HG03520 (cell line): Measurements from ENCODE around the gene SERPINF2.
"Not testable (repeated sequence)": the region's sequence is repeated elsewhere in the genome, so short reads cannot be mapped to it uniquely, and the experiment has no call there.

Experiments used
- ATAC-seq: cut with Tn5 transposase; IDR thresholded peaks from one replicate; pipeline ENCODE4 v1.9.1; 2021; ENCODE audit warnings: mild to moderate bottlenecking, moderate library complexity; ENCODE audit not compliant: unreplicated experiment

The SERPINF2 gene

DNA sequence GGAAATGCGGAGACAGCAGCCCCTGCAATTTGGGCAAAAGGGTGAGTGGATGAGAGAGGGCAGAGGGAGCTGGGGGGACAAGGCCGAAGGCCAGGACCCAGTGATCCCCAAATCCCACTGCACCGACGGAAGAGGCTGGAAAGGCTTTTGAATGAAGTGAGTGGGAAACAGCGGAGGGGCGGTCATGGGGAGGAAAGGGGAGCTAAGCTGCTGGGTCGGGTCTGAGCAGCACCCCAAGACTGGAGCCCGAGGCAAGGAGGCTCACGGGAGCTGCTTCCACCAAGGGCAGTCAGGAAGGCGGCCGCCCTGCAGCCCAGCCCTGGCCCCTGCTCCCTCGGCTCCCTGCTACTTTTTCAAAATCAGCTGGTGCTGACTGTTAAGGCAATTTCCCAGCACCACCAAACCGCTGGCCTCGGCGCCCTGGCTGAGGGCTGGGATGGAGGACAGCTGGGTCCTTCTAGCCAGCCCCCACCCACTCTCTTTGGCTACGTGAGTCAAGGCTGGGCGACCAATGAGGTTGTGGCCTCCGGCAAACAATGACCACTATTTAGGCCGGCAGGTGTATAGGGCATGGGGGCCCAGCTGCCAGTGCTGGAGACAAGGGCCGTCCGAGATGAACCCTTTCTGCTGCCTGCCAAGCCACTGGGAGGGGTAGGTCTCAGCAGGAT is 19.7 kb downstream of the SERPINF2 start:
- no peak for ATAC-seq

DNA sequence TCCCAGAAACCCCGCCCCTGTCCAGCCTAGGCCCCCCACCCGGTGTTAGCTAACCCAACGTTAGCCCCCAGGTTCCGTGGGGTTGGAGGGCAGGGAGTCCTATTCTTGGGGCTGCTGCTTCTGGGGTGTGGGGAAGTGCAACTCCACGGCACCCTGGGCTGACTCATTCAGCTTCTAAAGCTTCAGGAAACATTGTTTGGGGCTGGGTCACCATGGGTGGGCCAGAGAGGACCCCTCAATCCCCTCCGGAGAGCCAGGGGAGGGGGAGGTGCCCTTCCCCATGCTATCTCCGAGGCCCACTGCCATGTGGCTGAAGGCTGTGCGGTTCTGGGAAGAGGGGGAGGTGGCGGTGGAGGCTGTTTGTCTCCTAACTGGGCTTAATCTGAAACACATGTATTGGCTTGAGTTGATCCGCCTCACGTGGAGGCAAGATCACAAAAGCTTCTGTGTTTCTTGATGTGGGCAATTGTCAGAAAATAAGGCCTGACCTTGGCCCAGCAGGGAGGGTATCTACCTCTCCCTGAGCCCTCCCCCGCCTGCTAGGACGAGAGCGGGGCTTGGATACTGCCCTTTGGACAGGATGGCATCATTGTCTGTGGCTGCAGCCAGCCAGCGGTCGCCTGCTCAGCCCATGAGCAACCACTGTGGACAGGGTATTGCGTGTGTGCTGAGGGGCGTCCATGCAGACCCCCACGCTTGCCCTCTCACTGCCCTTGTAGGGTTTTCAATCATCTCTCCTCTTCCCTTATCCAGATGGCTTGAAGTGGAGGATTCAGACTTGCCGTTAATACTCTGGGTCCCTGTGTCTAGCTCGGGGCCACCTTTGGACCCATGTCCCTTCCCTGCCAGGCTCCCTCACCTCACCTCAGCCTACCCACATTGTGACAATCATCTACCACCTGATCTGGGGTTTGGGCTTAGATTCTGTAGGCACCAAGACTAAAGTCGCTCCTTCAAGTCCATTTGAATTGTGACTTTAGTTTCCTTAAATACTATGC is 20.5 kb downstream of the SERPINF2 start:
- ATAC-seq: no peak

DNA sequence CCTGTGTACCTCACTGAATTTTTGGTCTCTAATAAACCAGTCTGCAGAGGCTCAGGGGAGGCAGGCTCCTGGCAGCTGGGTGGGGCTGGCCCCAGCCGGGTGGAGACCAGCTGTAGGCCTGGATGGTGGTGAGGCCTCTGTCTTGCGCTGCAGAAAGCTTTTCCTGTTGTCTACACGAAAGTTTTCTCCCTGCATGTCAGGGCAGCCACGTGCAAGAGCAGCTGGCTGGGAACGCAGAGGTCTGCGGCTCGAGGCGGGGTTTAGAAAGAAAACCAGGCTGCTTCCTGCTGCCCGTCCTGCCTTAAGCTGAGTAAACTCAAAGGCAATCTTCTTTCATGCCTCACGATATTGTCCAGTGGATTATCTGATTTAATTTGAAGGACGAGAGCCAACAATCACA is 21.6 kb downstream of the SERPINF2 start:
- no peak for ATAC-seq

DNA sequence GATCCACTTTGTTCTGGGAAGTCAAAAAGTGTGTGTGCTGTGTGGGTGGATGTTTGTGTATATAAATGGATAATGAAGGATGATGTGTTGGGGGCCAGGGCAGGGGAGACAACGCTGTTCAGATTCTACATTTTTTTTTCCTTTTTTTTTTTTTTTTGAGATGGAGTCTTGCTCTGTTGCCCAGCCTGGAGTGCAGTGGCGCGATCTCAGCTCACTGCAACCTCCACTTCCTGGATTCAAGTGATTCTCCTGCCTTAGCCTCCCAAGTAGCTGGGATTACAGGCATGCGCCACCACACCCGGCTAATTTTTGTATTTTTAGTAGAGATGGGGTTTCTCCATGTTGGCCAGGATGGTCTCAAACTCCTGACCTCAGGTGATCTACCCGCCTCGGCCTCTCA is 22.0 kb downstream of the SERPINF2 start:
- ATAC-seq: not testable (repeated sequence)

DNA sequence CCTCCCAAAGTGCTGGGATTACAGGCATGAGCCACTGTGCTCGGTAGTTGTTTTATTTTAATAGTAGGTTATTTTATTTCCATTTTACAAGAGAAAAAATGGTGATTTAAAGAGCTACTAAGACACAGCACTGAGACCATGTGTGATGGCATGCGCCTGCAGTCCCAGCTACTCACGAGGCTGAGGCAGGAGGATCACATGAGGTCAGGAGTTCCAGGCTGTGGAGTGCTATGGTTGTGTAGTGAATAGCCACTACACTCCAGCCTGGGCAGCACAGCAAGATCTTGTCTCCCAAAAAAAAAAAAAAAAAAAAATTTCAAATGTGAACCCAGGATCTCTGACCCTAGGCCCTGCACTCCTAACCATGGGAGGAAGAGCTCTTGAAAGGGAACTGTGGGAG is 22.9 kb downstream of the SERPINF2 start:
- no peak for ATAC-seq

DNA sequence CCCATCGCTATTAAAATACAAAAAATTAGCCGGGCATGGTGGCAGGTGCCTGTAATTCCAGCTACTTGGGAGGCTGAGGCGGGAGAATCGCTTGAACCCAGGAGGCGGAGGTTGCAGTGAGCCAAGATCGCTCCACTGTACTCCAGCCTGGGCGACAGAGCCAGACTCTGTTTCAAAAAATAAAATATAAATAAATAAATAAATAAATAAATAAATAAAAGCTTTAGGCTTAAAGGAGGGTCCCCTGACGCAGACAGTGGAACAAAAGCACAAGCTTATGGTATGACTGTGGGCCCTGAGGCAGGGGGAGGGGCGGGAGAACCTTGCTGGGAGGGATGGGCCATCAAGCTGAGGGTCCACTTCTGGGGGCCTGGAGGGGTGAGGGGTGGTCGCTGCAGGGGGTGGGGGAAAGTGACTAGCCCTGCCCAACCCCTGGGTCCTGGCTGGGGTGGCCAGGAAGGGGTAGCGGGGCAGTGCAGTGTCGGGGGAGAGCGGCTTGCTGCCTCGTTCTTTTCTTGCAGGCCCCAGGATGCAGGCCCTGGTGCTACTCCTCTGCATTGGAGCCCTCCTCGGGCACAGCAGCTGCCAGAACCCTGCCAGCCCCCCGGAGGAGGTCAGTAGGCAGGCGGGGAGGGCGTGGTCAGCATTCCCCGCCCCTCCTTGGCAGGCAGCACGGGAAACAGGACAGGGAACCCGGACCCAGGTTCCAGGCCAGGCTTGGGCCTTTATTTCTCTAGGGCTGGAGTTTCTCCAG is 23.9 kb downstream of the SERPINF2 start:
- ATAC-seq: no peak

DNA sequence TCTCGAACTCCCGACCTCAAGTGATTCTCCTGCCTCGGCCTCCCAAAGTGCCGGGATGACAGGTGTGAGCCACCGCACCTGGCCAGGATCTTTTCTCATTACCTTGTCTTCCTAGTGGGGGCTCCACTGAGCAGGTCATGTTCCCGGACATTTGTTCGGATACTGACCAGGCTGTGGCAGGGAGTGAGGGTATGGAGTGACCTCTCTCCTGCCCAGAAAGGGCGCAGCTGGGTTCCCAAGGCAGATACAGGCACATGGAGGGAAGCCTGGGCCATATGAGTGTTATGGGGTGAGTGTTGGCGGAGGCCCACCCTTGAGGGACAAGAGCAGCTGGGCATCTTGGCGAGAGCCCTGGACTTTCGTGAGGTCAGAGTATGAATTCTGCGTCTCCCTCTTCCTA is 24.7 kb downstream of the SERPINF2 start:
- no peak for ATAC-seq

DNA sequence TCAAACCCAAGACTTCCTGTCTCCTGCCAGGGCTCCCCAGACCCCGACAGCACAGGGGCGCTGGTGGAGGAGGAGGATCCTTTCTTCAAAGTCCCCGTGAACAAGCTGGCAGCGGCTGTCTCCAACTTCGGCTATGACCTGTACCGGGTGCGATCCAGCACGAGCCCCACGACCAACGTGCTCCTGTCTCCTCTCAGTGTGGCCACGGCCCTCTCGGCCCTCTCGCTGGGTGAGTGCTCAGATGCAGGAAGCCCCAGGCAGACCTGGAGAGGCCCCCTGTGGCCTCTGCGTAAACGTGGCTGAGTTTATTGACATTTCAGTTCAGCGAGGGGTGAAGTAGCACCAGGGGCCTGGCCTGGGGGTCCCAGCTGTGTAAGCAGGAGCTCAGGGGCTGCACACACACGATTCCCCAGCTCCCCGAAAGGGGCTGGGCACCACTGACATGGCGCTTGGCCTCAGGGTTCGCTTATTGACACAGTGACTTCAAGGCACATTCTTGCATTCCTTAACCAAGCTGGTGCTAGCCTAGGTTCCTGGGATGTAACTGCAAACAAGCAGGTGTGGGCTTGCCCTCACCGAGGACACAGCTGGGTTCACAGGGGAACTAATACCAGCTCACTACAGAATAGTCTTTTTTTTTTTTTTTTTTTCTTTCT is 27.3 kb downstream of the SERPINF2 start:
- ATAC-seq: no peak

DNA sequence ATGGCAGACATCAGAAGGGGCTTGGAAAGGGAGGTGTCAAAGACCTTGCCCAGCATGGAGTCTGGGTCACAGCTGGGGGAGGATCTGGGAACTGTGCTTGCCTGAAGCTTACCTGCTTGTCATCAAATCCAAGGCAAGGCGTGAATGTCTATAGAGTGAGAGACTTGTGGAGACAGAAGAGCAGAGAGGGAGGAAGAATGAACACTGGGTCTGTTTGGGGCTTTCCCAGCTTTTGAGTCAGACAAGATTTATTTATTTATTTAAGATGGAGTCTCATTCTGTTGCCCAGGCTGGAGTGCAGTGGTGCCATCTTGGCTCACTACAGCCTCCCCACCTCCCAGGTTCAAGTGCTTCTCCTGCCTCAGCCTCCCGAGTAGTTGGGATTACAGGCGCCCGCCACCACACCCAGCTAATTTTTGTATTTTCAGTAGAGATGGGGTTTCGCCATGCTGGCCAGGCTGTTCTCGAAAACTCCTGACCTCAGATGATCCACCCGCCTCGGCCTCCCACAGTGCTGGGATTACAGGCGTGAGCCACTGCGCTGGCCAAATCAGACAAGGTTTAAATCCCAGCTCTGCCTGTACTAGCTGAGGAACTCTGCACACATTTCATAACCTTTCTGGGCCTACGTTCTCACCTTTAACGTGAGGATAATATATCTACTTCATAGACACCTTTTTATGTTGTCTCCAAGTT is 30.5 kb downstream of the SERPINF2 start:
- not testable (repeated sequence) for ATAC-seq

DNA sequence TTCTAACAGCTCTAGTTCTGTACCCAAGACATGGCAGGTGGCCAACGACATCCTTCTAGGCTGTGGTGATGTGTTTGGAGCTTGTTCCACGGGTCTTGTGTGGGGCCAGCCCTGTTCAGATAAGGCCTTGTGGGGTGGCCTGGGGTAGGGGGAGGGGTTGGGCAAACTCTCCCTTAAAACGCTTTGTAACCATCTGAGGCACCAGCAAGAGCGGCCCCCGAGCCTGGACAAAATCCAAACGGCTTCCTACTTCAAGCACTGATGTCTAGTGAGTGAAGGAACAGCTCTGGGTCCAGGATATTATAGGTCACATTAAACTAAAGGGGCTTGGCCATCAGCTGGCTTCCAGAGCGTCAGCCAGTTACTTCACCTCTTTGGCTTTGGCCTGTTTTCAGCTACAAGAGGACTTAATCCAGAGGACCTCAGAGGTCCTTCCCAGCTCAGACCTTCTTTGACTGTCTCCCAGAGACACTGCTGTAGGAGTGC is 31.1 kb downstream of the SERPINF2 start:
- no peak for ATAC-seq

DNA sequence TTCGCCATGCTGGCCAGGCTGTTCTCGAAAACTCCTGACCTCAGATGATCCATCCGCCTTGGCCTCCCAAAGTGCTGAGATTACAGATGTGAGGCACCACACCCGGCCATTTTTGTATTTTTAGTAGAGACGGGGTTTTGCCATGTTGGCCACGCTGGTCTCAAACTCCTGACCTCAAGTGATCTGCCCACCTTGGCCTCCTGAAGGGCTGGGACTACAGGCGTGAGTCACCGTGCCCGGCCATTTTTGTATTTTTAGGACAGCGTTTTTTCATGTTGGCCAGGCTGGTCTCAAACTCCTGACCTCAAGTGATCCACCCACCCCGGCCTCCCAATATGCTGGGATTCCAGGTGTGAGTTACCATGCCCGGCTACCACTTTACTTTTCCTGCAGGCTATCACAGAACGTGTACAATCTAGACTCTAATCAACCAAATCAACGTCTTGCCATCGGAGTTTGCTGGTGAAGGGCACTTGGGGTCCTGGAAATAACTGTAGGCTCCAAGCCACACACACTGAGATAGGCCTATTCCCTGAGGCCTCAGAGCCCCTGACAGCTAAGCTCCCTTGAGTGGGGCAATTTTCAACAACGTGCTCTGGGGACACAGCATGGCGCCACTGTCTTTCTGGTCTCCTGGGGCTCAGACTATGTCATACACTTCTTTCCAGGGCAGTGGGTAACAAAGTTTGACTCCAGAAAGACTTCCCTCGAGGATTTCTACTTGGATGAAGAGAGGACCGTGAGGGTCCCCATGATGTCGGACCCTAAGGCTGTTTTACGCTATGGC is 31.9 kb downstream of the SERPINF2 start:
- no peak for ATAC-seq

DNA sequence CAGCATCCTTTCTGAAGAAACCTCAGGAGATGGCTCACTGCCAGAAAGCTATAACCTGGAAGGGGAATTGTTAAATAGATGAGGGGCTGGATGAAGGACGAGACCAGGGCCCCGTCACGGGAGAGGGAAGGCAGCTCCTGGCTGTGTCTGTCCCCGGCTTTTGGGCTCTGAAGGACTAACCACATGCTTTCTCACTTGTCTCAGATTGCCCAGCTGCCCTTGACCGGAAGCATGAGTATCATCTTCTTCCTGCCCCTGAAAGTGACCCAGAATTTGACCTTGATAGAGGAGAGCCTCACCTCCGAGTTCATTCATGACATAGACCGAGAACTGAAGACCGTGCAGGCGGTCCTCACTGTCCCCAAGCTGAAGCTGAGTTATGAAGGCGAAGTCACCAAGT is 33.7 kb downstream of the SERPINF2 start:
- ATAC-seq: no peak

DNA sequence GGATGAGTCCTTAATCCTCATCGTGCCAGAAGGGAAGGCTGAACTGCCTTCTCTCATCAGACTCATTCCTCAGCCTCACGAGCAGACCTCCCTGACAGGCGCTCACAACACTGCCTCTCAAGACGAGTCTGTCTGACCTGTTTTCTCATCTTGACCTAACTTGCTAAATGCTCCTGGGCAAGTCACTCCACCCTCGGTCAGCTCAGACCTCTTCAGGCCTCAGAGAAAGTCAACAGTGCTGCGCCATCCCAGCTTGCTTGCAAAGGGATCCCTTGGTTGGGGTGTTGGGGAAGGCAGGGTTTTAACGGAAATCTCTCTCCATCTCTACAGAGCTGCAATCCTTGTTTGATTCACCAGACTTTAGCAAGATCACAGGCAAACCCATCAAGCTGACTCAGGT is 34.2 kb downstream of the SERPINF2 start:
- ATAC-seq: no peak

DNA sequence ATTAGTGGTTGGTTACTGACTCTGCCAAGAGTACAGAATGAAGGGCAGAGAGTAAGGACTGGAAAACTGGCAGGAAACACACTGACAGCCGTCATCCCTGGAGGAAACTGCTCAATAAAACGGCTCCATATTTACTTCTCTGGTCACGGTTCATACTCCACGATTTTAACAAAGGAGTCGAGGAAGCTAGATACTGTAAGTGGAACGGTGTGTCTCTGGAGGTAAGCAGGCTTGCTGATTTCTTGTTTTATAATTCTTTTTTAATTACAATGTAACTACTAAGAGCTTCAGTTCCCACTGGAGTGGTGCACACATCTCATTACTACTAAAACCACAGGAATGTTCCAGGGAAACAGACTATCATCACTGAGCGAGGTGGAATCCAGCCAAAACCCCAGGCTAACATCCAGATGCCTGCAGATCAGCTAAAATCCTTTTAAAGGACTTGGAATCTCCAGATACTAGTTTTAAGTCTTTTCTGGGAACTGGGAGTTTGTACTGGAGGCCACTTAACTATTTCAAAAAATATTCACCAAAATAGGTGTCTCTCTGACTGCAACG is 37.0 kb downstream of the SERPINF2 start:
- ATAC-seq: no peak

DNA sequence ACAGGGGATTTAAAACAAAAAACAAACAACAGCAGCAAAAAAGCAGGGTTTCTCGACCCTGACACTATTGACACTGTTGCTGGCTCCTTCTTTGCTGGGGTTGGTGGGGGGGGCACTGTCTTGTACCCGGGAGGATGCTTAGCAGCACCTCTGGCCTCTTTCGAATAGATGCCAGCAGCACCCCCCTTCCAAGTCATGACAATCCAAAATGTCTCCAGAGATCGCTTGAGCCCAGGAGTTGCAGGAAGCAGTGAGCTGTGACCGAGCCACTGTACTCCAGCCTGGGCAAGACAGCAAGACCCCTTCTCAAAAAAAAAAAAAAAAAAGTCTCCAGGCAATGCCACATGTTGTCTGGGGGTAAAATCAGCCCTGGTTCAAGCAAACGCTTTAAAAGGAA is 39.5 kb downstream of the SERPINF2 start:
- no peak for ATAC-seq

DNA sequence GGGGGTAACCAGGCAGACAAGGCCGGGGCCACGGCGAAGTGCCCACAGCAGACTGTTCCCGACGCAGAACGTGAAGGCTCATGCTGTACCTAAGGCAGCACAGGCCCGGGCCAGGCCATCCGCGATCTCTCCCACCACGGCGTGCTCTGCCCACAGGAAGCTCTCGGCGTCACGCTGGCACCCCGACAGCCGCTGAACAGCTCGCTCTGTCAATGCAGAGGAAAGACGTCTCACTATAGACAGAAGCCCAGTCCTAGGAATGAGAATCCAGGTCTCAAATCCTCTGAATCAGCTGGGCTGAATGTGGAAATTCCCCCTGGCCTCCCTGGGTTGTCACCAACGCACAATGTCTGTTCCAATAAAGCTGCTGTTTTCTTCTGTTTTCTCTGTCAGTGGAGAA is 40.6 kb downstream of the SERPINF2 start:
- no peak for ATAC-seq

DNA sequence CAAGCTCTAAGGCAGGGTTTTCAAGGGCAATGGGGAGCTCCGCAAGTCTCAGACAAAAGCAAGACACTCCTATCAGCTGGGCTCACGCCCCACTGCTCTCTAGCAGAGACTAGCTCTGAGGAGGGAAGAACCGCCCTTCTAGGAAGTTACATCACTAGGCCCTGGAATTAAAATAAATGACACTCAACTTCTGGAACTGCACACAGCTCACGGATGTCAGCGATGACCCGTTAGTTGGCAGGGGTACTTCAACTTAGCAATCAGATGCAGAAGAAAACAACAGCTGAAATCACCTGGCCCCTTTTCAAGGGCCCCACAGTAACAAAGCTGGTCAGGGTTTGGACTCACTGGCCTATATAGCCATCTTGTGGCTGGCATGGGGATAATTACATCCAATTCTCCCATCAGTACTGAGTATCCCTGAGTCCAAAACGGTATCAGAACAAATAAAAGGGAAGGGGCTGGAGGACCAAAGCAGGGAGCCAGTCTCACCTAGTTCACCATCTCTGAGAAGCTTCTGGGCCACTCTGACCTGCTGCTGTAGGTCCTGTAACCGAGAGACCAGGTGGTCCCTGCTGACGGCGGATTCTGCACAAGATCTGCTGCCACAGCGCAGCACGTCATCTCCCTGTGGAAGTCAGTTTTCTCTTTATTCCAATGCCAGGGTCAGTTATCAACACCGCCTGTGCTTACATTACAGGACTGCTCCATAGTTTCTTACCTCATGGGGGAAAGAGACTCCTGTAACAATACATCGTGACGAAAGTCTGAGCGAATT is 41.4 kb downstream of the SERPINF2 start:
- no peak for ATAC-seq

DNA sequence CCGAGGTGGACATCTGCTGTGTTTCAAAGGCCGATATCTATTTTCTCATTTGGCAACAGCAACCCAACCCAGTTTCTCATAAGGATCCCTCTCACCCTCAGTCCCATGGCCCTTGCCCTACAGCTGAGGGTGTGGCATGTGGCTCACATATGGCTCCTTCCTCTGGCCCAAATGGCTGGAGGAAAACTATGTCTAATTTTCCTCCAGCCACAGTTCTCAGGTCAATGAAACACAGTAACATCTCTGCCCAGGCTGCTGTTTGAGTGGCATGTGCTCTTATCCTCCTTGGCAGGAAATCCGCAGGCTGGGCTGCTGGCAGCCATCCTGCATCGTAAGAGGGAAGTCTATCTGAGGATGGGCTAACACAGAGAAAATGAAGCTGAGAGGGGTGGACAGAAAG is 43.3 kb downstream of the SERPINF2 start:
- ATAC-seq: no peak
